Cardiac fibroblast (primary cell): ENCODE results near the gene RBMY1B.
"Not testable (repeated sequence)": the region's sequence is repeated elsewhere in the genome, so short reads cannot be mapped to it uniquely, and the experiment has no call there.

Source experiments
- DNase-seq, 2 donors: peaks; one replicate each; pipeline versions ENCODE4 v3.0.0 to v3.0.0-alpha.2; 2010; ENCODE audit warnings: low read depth in 2 of 2
- H3K4me3 ChIP-seq, 2 donors: replicated peaks in 1 of 2; 1 replicate in 1 of 2; 2 replicates in 1 of 2; pipeline ENCODE4 v1.5.1; 2011; ENCODE audit warnings: low read depth in 2 of 2, low read length in 2 of 2, mild to moderate bottlenecking in 2 of 2, moderate library complexity in 1 of 2
- TF ChIP-seq, protein P1 (sequence below): IDR thresholded peaks from one replicate; pipeline ENCODE4 v1.5.1; 2011; ENCODE audit warnings: low read depth, mild to moderate bottlenecking, low read length, inconsistent platforms

RBMY1B gene

DNA sequence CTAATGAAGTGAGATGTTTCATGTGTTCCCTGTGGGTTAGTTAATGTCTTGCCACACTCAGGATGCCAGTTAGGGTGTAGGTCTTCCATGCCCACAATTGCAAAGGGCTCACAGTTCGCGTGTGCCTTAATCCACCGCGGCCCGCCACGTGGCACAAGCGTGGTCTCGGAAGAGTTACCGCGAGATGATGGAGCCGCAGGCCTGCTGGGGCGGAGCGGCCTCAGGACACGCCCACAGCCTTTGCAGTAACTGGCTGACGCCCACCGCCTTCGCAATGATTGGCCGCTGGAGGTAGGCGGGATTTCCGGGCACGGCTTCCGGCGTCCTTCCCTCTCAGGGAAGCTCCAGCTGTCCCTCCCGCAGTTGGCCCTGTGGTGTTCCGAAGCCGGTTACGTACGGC is at the start of gene RBMY1B:
TSS of gene RBMY1B (plus strand) at position 301 of the 400 bp plus-strand sequence. CDS start 2,013 bp downstream, outside the sequence.
- DNase-seq, H3K4me3 ChIP-seq: not testable (repeated sequence)

DNA sequence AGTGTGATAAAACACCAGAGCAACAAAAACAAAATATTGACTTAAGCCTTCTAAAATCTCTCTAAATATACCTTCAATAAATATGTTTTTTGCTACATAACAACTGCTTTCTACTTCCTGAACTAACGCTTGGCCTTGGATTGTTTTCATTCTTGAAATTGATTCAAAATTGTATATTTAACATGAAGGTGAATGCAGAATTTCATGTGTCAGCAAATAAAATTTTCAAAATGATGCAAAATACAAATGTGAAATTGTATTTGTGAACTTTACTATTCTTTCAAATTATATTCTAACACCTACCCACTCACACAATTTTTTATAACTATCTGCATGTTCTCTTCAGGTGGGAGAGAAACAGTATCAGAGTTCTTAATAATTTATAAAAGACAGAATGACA is 48.2 kb upstream of the RBMY1B start:
- H3K4me3 ChIP-seq, DNase-seq: not testable (repeated sequence)

GRCh38 chrY:21482967-21483366 is 28.2 kb upstream of the RBMY1B start:
- H3K4me3 ChIP-seq: no peak overlapping the region
- TF ChIP-seq, protein P1, sequence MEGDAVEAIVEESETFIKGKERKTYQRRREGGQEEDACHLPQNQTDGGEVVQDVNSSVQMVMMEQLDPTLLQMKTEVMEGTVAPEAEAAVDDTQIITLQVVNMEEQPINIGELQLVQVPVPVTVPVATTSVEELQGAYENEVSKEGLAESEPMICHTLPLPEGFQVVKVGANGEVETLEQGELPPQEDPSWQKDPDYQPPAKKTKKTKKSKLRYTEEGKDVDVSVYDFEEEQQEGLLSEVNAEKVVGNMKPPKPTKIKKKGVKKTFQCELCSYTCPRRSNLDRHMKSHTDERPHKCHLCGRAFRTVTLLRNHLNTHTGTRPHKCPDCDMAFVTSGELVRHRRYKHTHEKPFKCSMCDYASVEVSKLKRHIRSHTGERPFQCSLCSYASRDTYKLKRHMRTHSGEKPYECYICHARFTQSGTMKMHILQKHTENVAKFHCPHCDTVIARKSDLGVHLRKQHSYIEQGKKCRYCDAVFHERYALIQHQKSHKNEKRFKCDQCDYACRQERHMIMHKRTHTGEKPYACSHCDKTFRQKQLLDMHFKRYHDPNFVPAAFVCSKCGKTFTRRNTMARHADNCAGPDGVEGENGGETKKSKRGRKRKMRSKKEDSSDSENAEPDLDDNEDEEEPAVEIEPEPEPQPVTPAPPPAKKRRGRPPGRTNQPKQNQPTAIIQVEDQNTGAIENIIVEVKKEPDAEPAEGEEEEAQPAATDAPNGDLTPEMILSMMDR: no peak
- no peak for DNase-seq

- DNase-seq, H3K4me3 ChIP-seq: not testable (repeated sequence)
These were observed 23.4 kb downstream of the RBMY1B start, which contains the start of gene RBMY1A1 for GRCh38 chrY:21534579-21534978. TSS of gene RBMY1A1 (plus strand) at chrY:21534879. CDS start at chrY:21536892, 2,013 bp downstream.

DNA sequence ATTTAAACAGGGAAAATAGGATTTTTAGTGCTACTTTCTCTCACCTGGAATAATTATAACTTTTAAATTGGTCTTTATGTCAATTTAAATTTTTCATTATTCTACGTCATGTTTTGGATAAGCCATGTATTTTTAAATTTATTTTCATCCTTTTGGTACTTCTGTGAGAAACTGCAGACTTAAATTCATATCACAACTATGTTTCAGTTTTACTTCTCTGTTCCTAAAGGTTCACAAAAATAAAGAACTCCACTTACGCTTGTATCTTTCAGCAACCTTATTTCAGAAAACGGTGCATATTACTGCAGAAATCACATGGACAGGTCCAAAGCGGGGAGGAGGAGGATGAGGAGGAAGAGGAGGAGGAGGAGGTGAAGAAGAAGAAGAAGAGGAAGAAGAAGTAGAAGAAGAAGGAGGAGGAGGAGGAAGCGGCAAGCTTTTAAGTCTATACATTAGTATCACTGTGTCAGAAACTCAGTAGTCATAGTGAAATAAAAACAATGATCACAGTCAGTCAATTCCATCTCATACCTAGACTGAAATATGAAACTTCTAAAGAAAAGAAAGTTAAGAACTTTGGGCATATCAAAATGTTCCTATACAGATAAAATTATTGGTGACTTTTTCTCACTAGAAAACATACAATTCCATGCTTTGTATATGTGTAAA is 48.3 kb downstream of the RBMY1B start:
- H3K4me3 ChIP-seq, DNase-seq: not testable (repeated sequence)
